Measurements from ENCODE around the gene HOXC6. TPM values are rescaled to one million over a fixed set of nuclear protein-coding genes. Genes with fewer than 3 reads are reported as not detected.

The HOXC6 gene
- total and polyA plus RNA-seq, 2 of the 8 experiments (the other 6 are each of a cell fraction or from before 2014, with no cell fraction given) = not detected

GRCh38 chr12:54075409-54075808 lies 47.2 kb downstream of the HOXC6 start (continued):
- no peak for TF ChIP-seq GABPA (IDR thresholded peaks at IDR 0.05; ENCODE audit: borderline replicate concordance, insufficient read depth, low read length)

Measured in H1 (cell line).